Osteocyte (in vitro differentiated cells): ENCODE measurements around the gene PREB. TPM values are rescaled to one million over a fixed set of nuclear protein-coding genes. Genes with fewer than 3 reads are reported as not detected.
A peak's percentile ranks its signal among the peaks of the same experiment; 100 is the strongest.

Source experiments
- DNase-seq: peaks from one replicate; pipeline ENCODE4 v3.0.0; 2021; ENCODE audit warnings: mixed read lengths; ENCODE audit not compliant: unreplicated experiment; ENCODE audit errors: extremely low spot score
- H3K27ac Mint-ChIP-seq: one replicate; pipeline ENCODE4 v1.8.0; 2021; ENCODE audit warnings: mild to moderate bottlenecking, mixed read lengths; ENCODE audit not compliant: unreplicated experiment
- H3K27me3 Mint-ChIP-seq: one replicate; pipeline ENCODE4 v1.8.0; 2021; ENCODE audit warnings: mixed read lengths; ENCODE audit not compliant: unreplicated experiment
- H3K36me3 Mint-ChIP-seq: one replicate; pipeline ENCODE4 v1.8.0; 2021; ENCODE audit warnings: mixed read lengths; ENCODE audit not compliant: unreplicated experiment
- H3K4me1 Mint-ChIP-seq: one replicate; pipeline ENCODE4 v1.8.0; 2021; ENCODE audit warnings: mixed read lengths; ENCODE audit not compliant: unreplicated experiment
- H3K4me3 Mint-ChIP-seq: one replicate; pipeline ENCODE4 v1.8.0; 2021; ENCODE audit warnings: mild to moderate bottlenecking, moderate library complexity, mixed read lengths; ENCODE audit not compliant: unreplicated experiment
- H3K9me3 Mint-ChIP-seq: one replicate; pipeline ENCODE4 v1.8.0; 2021; ENCODE audit warnings: mixed read lengths; ENCODE audit not compliant: unreplicated experiment
- CTCF ChIP-seq: fragments of 200-600 bp; sonication (generic); IDR thresholded peaks from 2 replicates; pipeline ENCODE4 v1.5.0; 2021; ENCODE audit warnings: antibody characterized with exemption, mild to moderate bottlenecking, moderate library complexity
- total RNA-seq: library from RNA; stranded (reverse); gene quantifications from 2 replicates; pipeline ENCODE4 v1.2.1, GENCODE V29; 2021

Gene PREB
- total RNA-seq, 1 donor from 2014 or later, result 46.3 TPM

- Mint-ChIP-seq H3K4me1 (peaks cover 14% of the 10 kb centered on the region), H3K9me3 (no peaks in the 10 kb centered on the region), H3K36me3 (peaks cover 25% of the 10 kb centered on the region), H3K27me3 (peaks cover 5% of the 10 kb centered on the region), H3K27ac (no peak overlapping the region), H3K4me3 (peak overlapping the region; percentile 94)
- DNase-seq, result no peak
- TF ChIP-seq CTCF, result no peak
Observed at GRCh38 chr2:27133195-27133875, 1.1 kb downstream of the PREB start.

- Mint-ChIP-seq H3K36me3 (peaks cover 25% of the 10 kb centered on the region), H3K9me3 (no peaks in the 10 kb centered on the region), H3K4me3 (no peak overlapping the region), H3K4me1 (peaks cover 14% of the 10 kb centered on the region), H3K27me3 (no peaks in the 10 kb centered on the region), H3K27ac (no peak overlapping the region)
- no peak for DNase-seq
- TF ChIP-seq CTCF, result no peak
Observed at GRCh38 chr2:27131429-27131828, 3.0 kb downstream of the PREB start.

- H3K9me3 Mint-ChIP-seq, result no peaks in the 10 kb centered on the region
- no peak for DNase-seq
- H3K27ac Mint-ChIP-seq, result no peak overlapping the region
- H3K36me3 Mint-ChIP-seq, result peaks cover 25% of the 10 kb centered on the region
- H3K27me3 Mint-ChIP-seq, result no peaks in the 10 kb centered on the region
- no peak overlapping the region for H3K4me3 Mint-ChIP-seq
- peaks cover 14% of the 10 kb centered on the region for H3K4me1 Mint-ChIP-seq
- TF ChIP-seq CTCF, result no peak
Observed at GRCh38 chr2:27130396-27130795, 4.0 kb downstream of the PREB start.

- DNase-seq, result no peak
- Mint-ChIP-seq H3K4me1 (peaks cover 12% of the 10 kb centered on the region), H3K9me3 (no peaks in the 10 kb centered on the region), H3K4me3 (no peak overlapping the region), H3K36me3 (peaks cover 25% of the 10 kb centered on the region), H3K27ac (no peak overlapping the region), H3K27me3 (no peaks in the 10 kb centered on the region)
- TF ChIP-seq CTCF, result no peak
Observed at GRCh38 chr2:27128668-27129571, 5.5 kb downstream of the PREB start.
